A673 (cell line): ENCODE measurements around the gene SPINT1. TPM values are rescaled to one million over a fixed set of nuclear protein-coding genes. Genes with fewer than 3 reads are reported as not detected.

Experiments used
- BruUV-seq: library from RNA; stranded (reverse); fragments of 400-500 nt; replicated peaks from 2 replicates; lab custom pipeline; 2021; lab: Mats Ljungman, UMichigan
- CTCF ChIA-PET: fragments of 300-600 bp; sonication (Branson Sonifier 250); formaldehyde crosslinking; loops from one replicate; lab custom pipeline; 2022; ENCODE audit warnings: antibody characterized with exemption; lab: Charles Lee
- POLR2A ChIA-PET: fragments of 300-600 bp; sonication (Branson Sonifier 250); formaldehyde crosslinking; loops from one replicate; lab custom pipeline; 2022; ENCODE audit warnings: antibody characterized with exemption; ENCODE audit not compliant: low non-redundant PET; lab: Charles Lee
- DNase-seq: peaks from one replicate; pipeline ENCODE4 v3.0.0-alpha.2; 2015; ENCODE audit warnings: low spot score
- H3K27ac ChIP-seq: fragments of 200-600 bp; sonication (generic); 2 replicates; pipeline ENCODE4 v1.5.1; 2016; ENCODE audit warnings: mixed run types, low read depth, mild to moderate bottlenecking, mixed read lengths, antibody characterized with exemption, low read length; ENCODE audit not compliant: poor library complexity, severe bottlenecking
- H3K27me3 ChIP-seq: fragments of 200-600 bp; sonication (generic); replicated peaks from 2 replicates; pipeline ENCODE4 v1.6.1; 2017; ENCODE audit warnings: mixed run types, low read depth, mild to moderate bottlenecking, mixed read lengths, antibody characterized with exemption, low read length; ENCODE audit not compliant: insufficient read depth, poor library complexity
- H3K36me3 ChIP-seq: fragments of 200-600 bp; sonication (generic); 2 replicates; pipeline ENCODE4 v1.6.1; 2016; ENCODE audit warnings: mixed run types, mild to moderate bottlenecking, mixed read lengths, antibody characterized with exemption, low read length; ENCODE audit not compliant: insufficient read depth, poor library complexity, severe bottlenecking
- H3K4me1 ChIP-seq: fragments of 200-600 bp; sonication (generic); 2 replicates; pipeline ENCODE4 v1.6.1; 2017; ENCODE audit warnings: mixed run types, mild to moderate bottlenecking, mixed read lengths, antibody characterized with exemption, low read length; ENCODE audit not compliant: insufficient read depth, poor library complexity, severe bottlenecking
- H3K4me3 ChIP-seq: fragments of 200-600 bp; sonication (generic); 2 replicates; pipeline ENCODE4 v1.5.1; 2016; ENCODE audit warnings: low read depth, mixed run types, mild to moderate bottlenecking, mixed read lengths, low read length; ENCODE audit not compliant: poor library complexity, severe bottlenecking
- H3K9me3 ChIP-seq: fragments of 200-600 bp; sonication (generic); 2 replicates; pipeline ENCODE4 v1.6.1; 2016; ENCODE audit warnings: mixed run types, low read depth, mild to moderate bottlenecking, mixed read lengths, antibody characterized with exemption, low read length; ENCODE audit not compliant: poor library complexity, severe bottlenecking
- EZH2 ChIP-seq: fragments of 200-600 bp; sonication (generic); IDR thresholded peaks from 2 replicates; pipeline ENCODE4 v1.6.1; 2017; ENCODE audit warnings: borderline replicate concordance, low read depth, mild to moderate bottlenecking, mixed read lengths, antibody characterized with exemption, low read length; ENCODE audit not compliant: poor library complexity, severe bottlenecking
- intact Hi-C: fragments of 100-400 bp; cut with micrococcal nuclease; formaldehyde crosslinking; loops from one replicate; pipeline ENCODE4 v1.10.0; 2022; ENCODE audit not compliant: unreplicated experiment
- total RNA-seq: library from RNA; stranded (reverse); gene quantifications from 2 replicates; pipeline ENCODE4 v1.2.3, GENCODE V29; 2021
- TF ChIP-seq, protein P1 (sequence below): fragments of 300-800, 200-600 bp; sonication (generic); conservative IDR thresholded peaks from 2 replicates; pipeline ENCODE4 v1.5.1; 2017; ENCODE audit warnings: low read depth, mild to moderate bottlenecking, antibody characterized with exemption, low read length, moderate library complexity, mixed read lengths

The SPINT1 gene
- total RNA-seq, 1 experiment from 2014 or later, result 1.9 TPM

DNA sequence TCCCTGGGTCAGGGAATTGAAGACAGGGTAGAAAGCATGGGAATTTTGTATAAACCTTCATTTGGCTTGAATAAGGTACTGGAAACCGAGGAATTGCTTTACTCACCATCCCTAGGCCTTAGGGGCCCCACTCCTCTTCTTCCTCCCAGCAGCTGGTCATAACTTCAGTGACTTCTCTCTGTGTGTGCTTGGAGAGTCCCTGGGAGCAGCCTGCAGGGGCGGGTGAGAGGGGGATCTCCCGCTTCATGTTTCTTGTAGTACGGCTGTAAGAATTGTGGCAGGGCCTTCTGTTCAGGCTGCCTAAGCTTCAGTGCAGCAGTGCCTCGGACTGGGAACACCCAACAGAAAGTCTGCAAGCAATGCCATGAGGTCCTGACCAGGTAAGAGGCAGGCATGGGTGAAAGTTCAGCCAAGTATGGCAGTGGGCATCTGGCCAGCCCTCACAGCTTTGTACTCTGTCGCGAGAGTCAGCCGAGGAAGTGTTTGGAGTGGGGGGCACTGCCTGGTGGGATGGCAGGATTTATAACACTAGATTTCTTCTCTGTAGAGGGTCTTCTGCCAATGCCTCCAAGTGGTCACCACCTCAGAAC is 34.9 kb upstream of the SPINT1 start:
- intact Hi-C loops, result no loop called here
- POLR2A ChIA-PET, result no interaction called here
- TF ChIP-seq EZH2, result no peak
- TF ChIP-seq, protein P1, sequence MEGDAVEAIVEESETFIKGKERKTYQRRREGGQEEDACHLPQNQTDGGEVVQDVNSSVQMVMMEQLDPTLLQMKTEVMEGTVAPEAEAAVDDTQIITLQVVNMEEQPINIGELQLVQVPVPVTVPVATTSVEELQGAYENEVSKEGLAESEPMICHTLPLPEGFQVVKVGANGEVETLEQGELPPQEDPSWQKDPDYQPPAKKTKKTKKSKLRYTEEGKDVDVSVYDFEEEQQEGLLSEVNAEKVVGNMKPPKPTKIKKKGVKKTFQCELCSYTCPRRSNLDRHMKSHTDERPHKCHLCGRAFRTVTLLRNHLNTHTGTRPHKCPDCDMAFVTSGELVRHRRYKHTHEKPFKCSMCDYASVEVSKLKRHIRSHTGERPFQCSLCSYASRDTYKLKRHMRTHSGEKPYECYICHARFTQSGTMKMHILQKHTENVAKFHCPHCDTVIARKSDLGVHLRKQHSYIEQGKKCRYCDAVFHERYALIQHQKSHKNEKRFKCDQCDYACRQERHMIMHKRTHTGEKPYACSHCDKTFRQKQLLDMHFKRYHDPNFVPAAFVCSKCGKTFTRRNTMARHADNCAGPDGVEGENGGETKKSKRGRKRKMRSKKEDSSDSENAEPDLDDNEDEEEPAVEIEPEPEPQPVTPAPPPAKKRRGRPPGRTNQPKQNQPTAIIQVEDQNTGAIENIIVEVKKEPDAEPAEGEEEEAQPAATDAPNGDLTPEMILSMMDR, result no peak
- no peak for DNase-seq
- no peaks in the 10 kb centered on the region for H3K9me3 ChIP-seq
- H3K27ac ChIP-seq, result no peak overlapping the region
- H3K27me3 ChIP-seq, result no peaks in the 10 kb centered on the region
- BruUV-seq, result no TSS peak
- CTCF ChIA-PET, result no interaction called here
- peaks cover 6% of the 10 kb centered on the region for H3K4me1 ChIP-seq
- peak overlapping the region; percentile 97 for H3K4me3 ChIP-seq
- peaks cover 13% of the 10 kb centered on the region for H3K36me3 ChIP-seq

DNA sequence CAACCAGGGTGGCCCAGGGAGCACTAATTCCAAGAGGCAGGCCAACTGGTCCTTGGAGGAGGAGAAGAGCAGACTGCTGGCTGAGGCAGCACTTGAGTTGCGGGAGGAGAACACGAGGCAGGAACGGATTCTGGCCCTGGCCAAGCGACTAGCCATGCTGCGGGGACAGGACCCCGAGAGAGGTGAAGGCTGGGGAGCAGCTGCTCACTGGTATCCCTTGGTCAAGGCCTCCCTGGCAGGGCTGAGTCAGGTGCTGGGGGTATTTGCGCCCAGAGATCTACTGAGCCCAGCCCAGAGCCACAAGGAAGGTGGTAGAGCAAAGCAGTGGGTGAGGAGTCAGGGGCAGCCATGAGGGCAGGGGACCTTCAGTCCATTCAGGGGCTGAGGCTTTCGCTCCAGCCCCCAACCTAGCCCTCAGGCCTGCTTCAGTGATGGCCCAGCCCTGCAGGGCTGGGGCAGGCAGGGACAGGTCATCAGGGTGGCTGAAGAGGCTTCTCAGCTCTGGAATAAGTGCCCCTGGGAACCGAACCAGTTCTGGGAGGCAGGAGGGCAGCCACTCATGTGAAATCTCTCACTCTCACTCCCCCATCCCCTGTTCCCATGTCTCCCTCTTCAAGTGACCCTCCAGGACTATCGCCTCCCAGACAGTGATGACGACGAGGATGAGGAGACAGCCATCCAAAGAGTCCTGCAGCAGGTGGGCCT is 31.0 kb upstream of the SPINT1 start:
- H3K4me1 ChIP-seq, result no peaks in the 10 kb centered on the region
- H3K27ac ChIP-seq, result no peak overlapping the region
- TF ChIP-seq, protein P1, result no peak
- TF ChIP-seq EZH2, result no peak
- no peaks in the 10 kb centered on the region for H3K27me3 ChIP-seq
- ChIA-PET CTCF (no interaction called here), POLR2A (no interaction called here)
- BruUV-seq, result no TSS peak
- H3K9me3 ChIP-seq, result no peaks in the 10 kb centered on the region
- H3K4me3 ChIP-seq, result no peak overlapping the region
- H3K36me3 ChIP-seq, result peaks cover 13% of the 10 kb centered on the region
- intact Hi-C loops, result no loop called here
- no peak for DNase-seq

DNA sequence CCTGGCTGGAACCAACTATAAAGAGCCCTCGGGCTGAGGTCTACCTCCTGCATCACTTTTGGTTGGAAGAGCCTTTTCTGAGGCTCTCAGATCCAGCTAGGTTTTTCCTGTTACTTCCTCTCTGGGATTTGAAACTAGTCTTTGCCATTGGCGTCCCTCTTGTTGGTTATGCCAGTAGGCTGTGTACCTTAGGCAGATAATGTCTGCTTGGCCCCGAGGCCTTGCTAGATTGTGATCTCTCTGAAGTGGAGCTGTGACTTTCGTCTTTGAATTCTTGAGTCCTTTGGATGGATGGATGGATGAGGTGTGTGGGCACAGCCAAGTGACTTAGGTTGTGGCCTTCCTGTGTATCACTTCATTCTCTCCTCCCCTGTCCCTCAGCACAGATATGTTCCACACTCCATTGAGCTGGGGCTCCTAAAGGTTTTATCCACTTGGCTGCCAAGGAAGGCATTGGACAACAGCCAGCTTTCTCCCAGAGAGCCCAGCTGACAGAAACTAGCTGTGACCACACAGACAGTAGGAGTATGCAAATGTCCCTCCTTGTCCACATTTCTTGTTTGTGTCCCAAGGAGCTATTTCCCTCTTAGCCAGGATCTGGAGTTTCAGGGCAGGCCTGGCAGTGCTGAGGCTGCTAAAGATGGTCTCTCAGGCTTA is 28.7 kb upstream of the SPINT1 start:
- Histone ChIP-seq H3K27me3 (no peaks in the 10 kb centered on the region), H3K4me3 (no peak overlapping the region), H3K4me1 (no peaks in the 10 kb centered on the region), H3K9me3 (no peaks in the 10 kb centered on the region), H3K36me3 (peaks cover 13% of the 10 kb centered on the region), H3K27ac (no peak overlapping the region)
- DNase-seq, result peak; percentile 36
- ChIA-PET CTCF (no interaction called here), POLR2A (no interaction called here)
- BruUV-seq, result no TSS peak
- intact Hi-C loops, result no loop called here
- TF ChIP-seq, protein P1, result no peak
- no peak for TF ChIP-seq EZH2
